Esophagus muscularis mucosa (tissue), 4 donors: ENCODE measurements around the gene CCDC141. TPM values are rescaled to one million over a fixed set of nuclear protein-coding genes. Genes with fewer than 3 reads are reported as not detected.

ENCODE experiments used
- DNase-seq: peaks from one replicate; pipeline ENCODE4 v3.0.0-alpha.2; 2017; ENCODE audit errors: extremely low spot score
- H3K27ac ChIP-seq, 4 donors: fragments of 200-600 bp; sonication (generic); replicated peaks in 1 of 4; 1 replicate in 3 of 4; 2 replicates in 1 of 4; pipeline ENCODE4 v1.5.1; 2016 to 2019; ENCODE audit warnings: mild to moderate bottlenecking in 1 of 4
- H3K27me3 ChIP-seq, 4 donors: fragments of 200-600 bp; sonication (generic); one replicate each; pipeline versions ENCODE4 v1.5.1 to v1.6.0; 2016 to 2019
- H3K36me3 ChIP-seq, 4 donors: fragments of 200-600 bp; sonication (generic); one replicate each; pipeline ENCODE4 v1.5.1; 2016 to 2019
- H3K4me1 ChIP-seq, 4 donors: fragments of 200-600 bp; sonication (generic); one replicate each; pipeline ENCODE4 v1.5.1; 2016 to 2019
- H3K4me3 ChIP-seq, 4 donors: fragments of 200-600 bp; sonication (generic); 1 replicate in 2 of 4; 2 replicates in 2 of 4; pipeline ENCODE4 v1.5.1; 2016 to 2019; ENCODE audit warnings: mild to moderate bottlenecking in 4 of 4, moderate library complexity in 1 of 4
- H3K9me3 ChIP-seq, 4 donors: fragments of 200-600 bp; sonication (generic); 1 replicate in 3 of 4; 2 replicates in 1 of 4; pipeline ENCODE4 v1.5.1; 2016 to 2019
- CTCF ChIP-seq, 3 experiments: fragments of 200-600 bp in 2 of 3; fragments of 450-650 bp in 1 of 3; sonication (generic) in 2 of 3; IDR thresholded peaks; one replicate each; pipeline ENCODE4 v1.5.1; 2017 to 2019; ENCODE audit warnings: antibody characterized with exemption in 3 of 3, mild to moderate bottlenecking in 2 of 3, moderate library complexity in 1 of 3
- EP300 ChIP-seq: sonication (generic); formaldehyde crosslinking; IDR thresholded peaks from one replicate; pipeline ENCODE4 v1.6.1; 2017; ENCODE audit warnings: antibody characterized with exemption
- POLR2A ChIP-seq: fragments of 450-650 bp; IDR thresholded peaks from one replicate; pipeline ENCODE4 v1.6.1; 2017; ENCODE audit warnings: antibody characterized with exemption, moderate library complexity, mild to moderate bottlenecking, low read depth
- POLR2AphosphoS5 ChIP-seq, 2 donors: sonication (generic); formaldehyde crosslinking; IDR thresholded peaks; one replicate each; pipeline ENCODE4 v1.6.1; 2017; ENCODE audit warnings: antibody characterized with exemption in 2 of 2
- WGBS: methylation state at CpG from one replicate; pipeline ENCODE4 v1.1.5; 2018; 5-methylcytosine and 5-hydroxymethylcytosine counted together
- intact Hi-C: fragments of 100-400 bp; cut with DNase I; formaldehyde crosslinking; loops from one replicate; pipeline ENCODE4 v1.15.1; 2023
- total RNA-seq, 4 donors: library from RNA; depleted of rRNA; stranded (reverse); fragments of >200 nt; gene quantifications; one replicate each; pipeline versions ENCODE4 v1.1.0 to v1.2.1, GENCODE V29; 2016

Gene CCDC141
- total RNA-seq, 4 donors from 2014 or later, result 2.7 to 8.7 (median 4.1) TPM

GRCh38 chr2:178895872-178896271 lies 154.1 kb downstream of the CCDC141 start:
- 71% methylated on average over 2 of the region's 2 CpGs for WGBS
- no peak overlapping the region for H3K27ac ChIP-seq
- intact Hi-C loops, result no loop called here

GRCh38 chr2:178895171-178895570 lies 154.8 kb downstream of the CCDC141 start:
- H3K4me3 ChIP-seq, result no peak overlapping the region
- WGBS, result 80% methylated on average over 2 of the region's 2 CpGs
- intact Hi-C loops, result no loop called here

More at GRCh38 chr2:178895872-178896271, 154.1 kb downstream of the CCDC141 start:
- Histone ChIP-seq H3K9me3 (no peaks in the 10 kb centered on the region), H3K4me3 (no peak overlapping the region), H3K36me3 (no peaks in the 10 kb centered on the region), H3K27me3 (no peaks in the 10 kb centered on the region), H3K4me1 (peaks cover 0 to 12% (median 3%) of the 10 kb centered on the region in 4 donors)
- TF ChIP-seq EP300 (no peak), POLR2AphosphoS5 (IDR thresholded peaks at IDR 0.05) (no peak), CTCF (IDR thresholded peaks at IDR 0.05) (no peak), POLR2A (no peak)
- DNase-seq, result no peak

GRCh38 chr2:178892751-178893625 lies 156.9 kb downstream of the CCDC141 start:
- Histone ChIP-seq H3K27me3 (no peaks in the 10 kb centered on the region), H3K4me3 (no peak overlapping the region), H3K4me1 (peaks cover 0 to 12% (median 3%) of the 10 kb centered on the region in 4 donors), H3K27ac (no peak overlapping the region), H3K36me3 (no peaks in the 10 kb centered on the region), H3K9me3 (no peaks in the 10 kb centered on the region)
- no peak for TF ChIP-seq POLR2A
- no peak for TF ChIP-seq POLR2AphosphoS5 (IDR thresholded peaks at IDR 0.05)
- no peak for TF ChIP-seq CTCF (IDR thresholded peaks at IDR 0.05)
- no peak for TF ChIP-seq EP300
- DNase-seq, result no peak
- WGBS, result 77% methylated on average over 5 of the region's 5 CpGs
- intact Hi-C loops, result no loop called here

More at GRCh38 chr2:178895171-178895570, 154.8 kb downstream of the CCDC141 start:
- Histone ChIP-seq H3K27ac (no peak overlapping the region), H3K9me3 (no peaks in the 10 kb centered on the region), H3K4me1 (peaks cover 0 to 12% (median 3%) of the 10 kb centered on the region in 4 donors), H3K27me3 (no peaks in the 10 kb centered on the region), H3K36me3 (no peaks in the 10 kb centered on the region)
- no peak for DNase-seq
- TF ChIP-seq CTCF (IDR thresholded peaks at IDR 0.05) (no peak), POLR2A (no peak), EP300 (no peak), POLR2AphosphoS5 (IDR thresholded peaks at IDR 0.05) (no peak)

DNA sequence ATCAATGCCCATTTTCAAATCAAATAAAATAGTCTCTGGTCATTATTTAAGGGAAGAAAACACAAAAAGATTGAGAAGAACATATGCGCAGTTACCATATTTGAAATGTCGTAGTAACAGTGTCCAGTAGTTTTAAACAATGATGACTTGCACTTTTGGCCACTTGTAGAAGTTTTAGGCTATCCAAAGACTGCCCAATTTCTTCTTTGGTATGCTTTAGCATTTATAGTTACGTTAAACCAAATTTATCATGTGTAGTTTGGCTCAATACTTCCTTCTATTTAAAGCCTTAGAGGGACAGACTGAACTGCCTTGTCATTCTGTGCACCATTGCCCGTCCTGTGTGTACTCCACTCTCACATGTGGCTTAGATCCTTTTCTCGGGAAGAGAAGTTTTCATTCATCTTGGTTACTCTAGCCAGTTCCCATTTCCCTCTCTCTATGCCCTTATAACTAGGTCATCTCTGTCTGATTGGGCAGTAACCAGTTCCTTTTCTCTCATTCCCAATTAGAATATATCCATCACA lies 157.9 kb downstream of the CCDC141 start:
- Histone ChIP-seq H3K4me1 (peaks cover 0 to 12% (median 3%) of the 10 kb centered on the region in 4 donors), H3K27ac (no peak overlapping the region), H3K9me3 (no peaks in the 10 kb centered on the region), H3K4me3 (no peak overlapping the region), H3K27me3 (no peaks in the 10 kb centered on the region), H3K36me3 (no peaks in the 10 kb centered on the region)
- DNase-seq, result no peak
- TF ChIP-seq EP300 (no peak), CTCF (IDR thresholded peaks at IDR 0.05) (no peak), POLR2AphosphoS5 (IDR thresholded peaks at IDR 0.05) (no peak), POLR2A (no peak)
- intact Hi-C loops, result no loop called here
- 84% methylated on average over 5 of the region's 5 CpGs for WGBS
